Superior temporal gyrus (tissue), 1 donor: Measurements from ENCODE around the gene STAC.
"Not testable (repeated sequence)": the region's sequence is repeated elsewhere in the genome, so short reads cannot be mapped to it uniquely, and the experiment has no call there.

Experiments
- DNase-seq: peaks from one replicate; pipeline ENCODE4 v3.0.0-alpha.2; 2016; ENCODE audit errors: extremely low spot score

STAC gene

GRCh38 chr3:36480911-36481648 lies 100.8 kb downstream of the STAC start:
- DNase-seq, result no peak

DNA sequence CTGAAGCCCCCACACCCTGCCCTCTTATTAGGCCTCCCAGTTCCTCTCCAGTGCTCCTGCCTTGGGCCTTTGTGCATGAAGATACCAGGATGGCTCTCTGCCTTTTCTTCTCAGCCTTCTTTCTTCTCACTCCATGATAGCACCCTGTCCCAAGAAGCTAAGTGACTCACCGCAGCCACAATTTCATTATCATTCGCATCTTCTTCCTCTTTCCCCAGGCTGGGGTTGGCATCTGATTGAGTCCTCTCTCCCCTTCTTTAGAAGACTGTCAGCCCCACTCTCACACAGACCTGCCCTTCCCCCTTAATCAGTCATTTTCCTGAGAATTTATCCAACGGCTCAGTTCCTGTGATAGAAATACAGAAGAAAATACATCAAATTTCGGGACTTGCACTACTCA lies 102.0 kb downstream of the STAC start:
- no peak for DNase-seq

DNA sequence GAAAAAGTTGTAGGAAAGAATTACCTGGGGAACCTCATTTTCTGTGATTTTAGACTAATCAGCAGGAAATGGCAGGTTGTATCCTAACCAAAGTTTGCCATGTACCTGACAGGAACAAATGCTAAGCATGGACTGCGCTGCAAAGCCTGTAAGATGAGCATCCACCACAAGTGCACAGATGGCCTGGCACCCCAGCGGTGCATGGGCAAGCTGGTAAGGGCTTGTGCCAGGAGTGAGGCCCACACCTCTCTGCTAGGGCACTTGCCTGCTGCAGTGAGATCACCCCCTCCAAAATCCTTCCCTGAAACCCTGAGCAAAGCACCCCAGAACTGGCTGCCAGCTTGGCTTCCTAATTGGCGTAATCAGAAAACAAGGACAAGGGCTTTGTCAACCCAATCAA lies 102.6 kb downstream of the STAC start:
- no peak for DNase-seq

DNA sequence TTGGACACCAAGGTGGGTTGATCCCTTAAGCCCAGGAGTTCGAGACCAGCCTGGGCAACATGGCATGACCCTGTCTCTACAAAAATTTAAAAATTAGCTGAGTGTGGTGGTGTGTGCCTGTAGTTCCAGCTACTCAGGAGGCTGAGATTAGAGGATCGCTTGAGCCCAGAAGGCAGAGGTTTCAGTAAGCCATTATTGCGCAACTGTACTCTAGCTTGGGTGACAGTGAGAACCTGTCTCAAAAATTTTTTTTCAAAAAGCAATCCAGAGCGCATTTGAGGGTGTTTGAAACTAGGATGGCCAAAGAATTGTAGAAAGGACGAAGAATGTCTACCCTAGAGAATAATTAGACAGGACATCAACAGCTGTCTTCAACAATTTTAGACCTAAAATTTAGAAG lies 103.4 kb downstream of the STAC start:
- DNase-seq, result no peak

DNA sequence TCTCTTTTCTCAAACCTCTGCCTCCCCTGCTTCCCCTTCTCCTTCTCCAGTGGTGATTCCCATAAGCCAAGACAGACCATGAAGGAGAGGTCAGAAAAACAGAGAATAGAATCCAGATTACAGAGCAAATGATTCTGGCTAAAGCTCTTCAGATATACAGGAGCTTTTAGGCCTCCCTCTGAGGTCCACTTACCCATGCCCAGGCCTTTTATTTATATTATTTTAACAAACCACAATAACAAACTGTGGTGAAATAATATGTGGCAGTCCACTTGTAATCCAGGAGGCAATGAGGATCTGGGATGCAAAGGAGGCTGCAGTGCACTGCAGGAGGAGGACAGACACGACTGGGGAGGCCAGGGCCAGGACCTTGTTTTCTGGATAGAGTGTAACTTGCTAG lies 104.1 kb downstream of the STAC start:
- no peak for DNase-seq

- no peak for DNase-seq
Observed at GRCh38 chr3:36486009-36486795, 105.9 kb downstream of the STAC start.

GRCh38 chr3:36487616-36488015 lies 107.3 kb downstream of the STAC start:
- DNase-seq, result no peak

DNA sequence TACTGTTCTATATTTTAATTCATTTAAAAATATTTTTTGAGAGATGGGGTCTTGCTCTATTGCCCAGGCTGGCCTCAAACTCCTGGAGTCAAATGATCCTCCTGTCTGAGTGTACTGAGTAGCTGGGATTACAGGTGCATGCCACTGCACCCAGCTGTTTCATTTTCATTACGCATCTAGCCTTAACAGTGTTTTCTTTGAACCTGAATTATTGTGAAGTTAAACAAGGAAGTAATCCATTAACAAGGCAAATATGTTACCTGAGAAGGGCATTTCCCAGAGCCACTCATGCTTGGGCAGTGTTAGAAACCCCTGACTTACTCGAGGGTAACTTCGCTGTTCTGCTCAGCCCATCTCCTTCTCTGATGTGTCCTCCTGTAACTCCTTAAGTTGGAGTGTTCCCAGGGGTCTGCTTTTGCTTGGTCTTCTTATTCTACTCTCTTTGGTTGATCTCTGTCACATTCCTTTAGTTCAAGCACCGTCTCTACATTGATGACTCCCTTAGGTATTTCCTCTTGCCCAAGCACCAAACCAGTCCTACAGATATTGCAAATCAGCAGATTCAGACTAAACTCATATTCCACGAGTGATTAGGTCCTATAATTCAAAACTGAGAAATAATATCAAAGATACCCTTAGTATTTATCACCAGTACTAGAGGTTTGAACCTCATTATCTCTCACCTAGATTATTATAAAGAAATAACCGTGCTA lies 107.9 kb downstream of the STAC start:
- DNase-seq, result no peak

DNA sequence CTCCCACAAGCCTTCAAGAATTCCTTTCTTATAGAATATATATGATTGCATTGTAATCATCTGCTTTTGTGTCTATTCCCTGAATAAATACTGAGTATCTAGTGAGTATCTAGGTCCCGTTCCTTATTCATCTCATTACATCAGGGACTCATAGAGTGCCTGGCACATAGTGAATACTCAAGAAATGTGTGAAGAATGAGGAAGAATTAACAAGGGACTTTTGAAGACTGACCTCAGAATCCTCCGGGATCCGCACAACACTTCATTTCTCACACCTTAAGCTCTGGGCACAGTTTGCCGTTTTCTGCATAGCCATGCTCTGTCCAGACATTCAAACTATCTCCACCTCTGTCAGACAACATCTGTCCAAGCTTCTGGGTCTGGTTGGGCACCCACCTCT lies 108.8 kb downstream of the STAC start:
- DNase-seq, result no peak

DNA sequence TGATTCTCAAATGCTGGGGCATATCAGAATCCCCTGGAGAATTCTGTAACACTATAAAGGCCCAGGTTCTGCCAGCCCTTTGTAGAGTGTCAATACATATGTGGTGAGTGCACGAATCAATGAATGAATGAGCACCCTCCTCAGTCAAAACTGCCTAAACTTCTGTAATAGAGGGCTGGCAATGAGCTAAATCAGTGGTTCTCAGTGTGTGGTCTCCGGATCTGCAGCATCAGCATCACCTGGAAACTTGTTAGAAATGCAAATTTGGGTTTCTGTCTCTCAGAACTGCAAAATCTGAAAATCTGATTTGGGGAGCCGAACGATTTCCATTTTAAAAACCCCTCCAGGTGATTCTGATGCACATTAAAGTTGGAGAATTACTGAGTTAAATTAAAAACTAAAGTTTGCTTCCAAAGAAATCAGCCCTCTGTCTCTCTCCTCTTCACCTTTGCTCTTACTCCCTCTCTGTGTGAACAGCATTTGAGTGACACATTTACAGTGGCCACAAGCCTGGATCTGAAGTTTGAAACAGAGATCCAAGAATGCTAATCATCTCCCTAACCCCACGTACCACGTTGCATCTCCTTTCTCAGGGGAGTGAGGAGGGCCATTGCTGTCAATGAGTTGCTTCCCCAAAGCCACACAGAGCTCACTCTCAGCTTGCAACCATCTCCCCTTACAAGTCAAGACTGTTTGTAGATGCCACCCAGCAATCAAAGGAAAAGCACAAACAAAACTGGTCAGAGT lies 109.5 kb downstream of the STAC start:
- DNase-seq, result no peak

DNA sequence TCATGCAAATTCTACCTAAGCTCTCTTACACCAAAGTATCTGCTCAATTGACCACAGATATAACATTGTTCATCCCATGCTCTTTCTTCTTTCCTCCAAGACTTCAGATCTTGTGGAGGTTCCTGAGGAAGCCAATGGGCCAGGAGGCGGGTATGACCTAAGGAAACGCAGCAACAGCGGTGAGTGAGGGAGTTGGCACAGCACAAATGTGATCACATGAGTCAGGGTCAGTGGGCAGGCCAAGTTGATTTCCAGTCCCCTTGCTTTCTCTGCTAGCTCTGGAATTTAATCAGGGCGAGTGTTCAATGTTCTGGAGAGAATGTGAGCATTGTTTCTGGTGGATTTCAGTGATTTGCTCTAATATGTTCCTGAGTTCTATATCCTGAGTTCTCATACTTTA lies 112.7 kb downstream of the STAC start:
- DNase-seq, result no peak

GRCh38 chr3:36494461-36495109 lies 114.3 kb downstream of the STAC start:
- DNase-seq, result no peak

- no peak for DNase-seq
Observed at GRCh38 chr3:36496684-36497633, 116.7 kb downstream of the STAC start.

- not testable (repeated sequence) for DNase-seq
Observed at GRCh38 chr3:36500053-36500452, 119.7 kb downstream of the STAC start.

- DNase-seq, result no peak
Observed at GRCh38 chr3:36501616-36502015, 121.3 kb downstream of the STAC start.

GRCh38 chr3:36505393-36505792 lies 125.1 kb downstream of the STAC start:
- DNase-seq, result no peak

GRCh38 chr3:36511791-36512486 lies 131.6 kb downstream of the STAC start:
- no peak for DNase-seq

DNA sequence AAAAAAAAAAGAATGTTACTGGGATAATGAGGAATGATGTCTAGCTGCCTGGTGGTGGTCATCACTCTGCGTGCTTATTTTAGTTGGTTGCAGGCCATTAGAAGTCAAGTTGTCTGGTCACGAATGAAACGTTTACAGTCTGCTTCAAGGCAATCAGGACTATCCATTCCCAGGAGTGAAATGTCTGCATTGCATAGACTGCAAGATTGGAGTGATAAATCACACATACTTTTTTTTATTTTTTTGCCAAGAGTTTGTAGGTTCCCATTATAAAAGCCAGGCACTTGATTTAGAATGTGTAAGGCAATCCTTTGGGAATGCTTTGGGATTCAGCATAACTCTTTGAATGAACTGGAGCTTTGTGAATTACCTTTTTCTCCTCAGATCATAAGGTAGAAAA lies 132.3 kb downstream of the STAC start:
- no peak for DNase-seq

DNA sequence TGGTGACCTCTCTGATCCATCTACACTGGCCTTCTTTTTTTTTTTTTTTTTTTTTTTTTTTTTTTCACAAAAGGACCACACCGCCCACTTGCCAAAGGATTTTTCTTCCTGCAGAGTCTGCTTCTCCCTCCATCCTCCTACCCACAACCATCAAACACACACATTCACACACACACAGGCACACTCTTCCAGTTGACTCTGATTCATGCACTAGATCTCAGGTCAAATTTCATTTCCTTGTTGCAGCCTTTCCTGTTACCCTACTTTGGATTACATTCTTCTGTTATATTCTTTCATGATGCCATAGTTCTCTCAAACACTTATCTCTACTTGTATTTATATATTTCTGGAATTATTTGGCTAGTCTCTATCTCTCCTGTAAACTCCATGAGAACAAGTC lies 133.9 kb downstream of the STAC start:
- DNase-seq, result no peak

DNA sequence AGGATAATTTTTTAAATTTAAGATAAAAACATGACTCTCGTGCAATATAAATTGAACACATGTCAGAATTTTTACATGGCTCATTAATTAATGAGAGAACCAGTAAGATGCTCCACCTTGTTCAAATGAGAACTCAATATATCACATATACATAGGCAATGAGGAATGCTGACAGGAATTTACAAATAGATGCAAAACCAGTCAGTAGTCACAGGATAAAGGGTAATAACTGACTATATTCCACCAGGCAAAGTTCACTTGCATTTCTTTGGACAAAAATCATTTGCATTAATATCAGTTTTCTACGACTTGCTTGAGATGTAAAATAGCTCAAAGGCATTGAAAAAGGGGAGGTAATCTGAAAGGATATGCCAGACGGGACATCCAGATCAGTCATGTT lies 139.4 kb downstream of the STAC start:
- DNase-seq, result no peak
